ENCODE data around the gene TMPRSS12.
"Not testable (repeated sequence)": the region's sequence is repeated elsewhere in the genome, so short reads cannot be mapped to it uniquely, and the experiment has no call there.

The TMPRSS12 gene

GRCh38 chr12:50929831-50930230 lies 87.1 kb downstream of the TMPRSS12 start:
- Mint-ChIP-seq H3K27me3 (no peaks in the 10 kb centered on the region), H3K27ac (no peak overlapping the region), H3K4me1 (peaks cover 7% of the 10 kb centered on the region), H3K9me3 (no peaks in the 10 kb centered on the region), H3K36me3 (no peaks in the 10 kb centered on the region), H3K4me3 (no peak overlapping the region)

- H3K4me1 Mint-ChIP-seq, H3K9me3 Mint-ChIP-seq, H3K4me3 Mint-ChIP-seq, H3K27ac Mint-ChIP-seq, H3K27me3 Mint-ChIP-seq, H3K36me3 Mint-ChIP-seq: not testable (repeated sequence)
These were observed 87.8 kb downstream of the TMPRSS12 start for GRCh38 chr12:50930477-50930876.

- no peak overlapping the region for H3K27ac Mint-ChIP-seq
- no peaks in the 10 kb centered on the region for H3K27me3 Mint-ChIP-seq
- peaks cover 5% of the 10 kb centered on the region for H3K36me3 Mint-ChIP-seq
- H3K9me3 Mint-ChIP-seq = no peaks in the 10 kb centered on the region
- no peak overlapping the region for H3K4me3 Mint-ChIP-seq
- H3K4me1 Mint-ChIP-seq = no peaks in the 10 kb centered on the region
These were observed 90.1 kb downstream of the TMPRSS12 start for GRCh38 chr12:50932787-50933280.

- no peaks in the 10 kb centered on the region for H3K9me3 Mint-ChIP-seq
- no peaks in the 10 kb centered on the region for H3K27me3 Mint-ChIP-seq
- H3K27ac Mint-ChIP-seq = no peak overlapping the region
- H3K36me3 Mint-ChIP-seq = peaks cover 7% of the 10 kb centered on the region
- no peaks in the 10 kb centered on the region for H3K4me1 Mint-ChIP-seq
- H3K4me3 Mint-ChIP-seq = no peak overlapping the region
These were observed 90.9 kb downstream of the TMPRSS12 start for GRCh38 chr12:50933459-50934124.

- Mint-ChIP-seq H3K4me3 (no peak overlapping the region), H3K27ac (no peak overlapping the region), H3K9me3 (no peaks in the 10 kb centered on the region), H3K4me1 (no peaks in the 10 kb centered on the region), H3K27me3 (no peaks in the 10 kb centered on the region), H3K36me3 (peaks cover 13% of the 10 kb centered on the region)
These were observed 91.7 kb downstream of the TMPRSS12 start for GRCh38 chr12:50934371-50934851.

GRCh38 chr12:50934981-50935807 lies 92.5 kb downstream of the TMPRSS12 start:
- Mint-ChIP-seq H3K27ac (no peak overlapping the region), H3K36me3 (peaks cover 15% of the 10 kb centered on the region), H3K27me3 (no peaks in the 10 kb centered on the region), H3K4me1 (no peaks in the 10 kb centered on the region), H3K9me3 (no peaks in the 10 kb centered on the region), H3K4me3 (no peak overlapping the region)

GRCh38 chr12:50936821-50937530 lies 94.2 kb downstream of the TMPRSS12 start:
- Mint-ChIP-seq H3K9me3 (no peaks in the 10 kb centered on the region), H3K4me3 (no peak overlapping the region), H3K27ac (no peak overlapping the region), H3K36me3 (peaks cover 15% of the 10 kb centered on the region), H3K27me3 (no peaks in the 10 kb centered on the region), H3K4me1 (no peaks in the 10 kb centered on the region)
